B cell (primary cell): ENCODE results near the gene GUCA1A. TPM values are rescaled to one million over a fixed set of nuclear protein-coding genes. Genes with fewer than 3 reads are reported as not detected.

Experiments
- ATAC-seq: fragments of 200-7000 bp; cut with Tn5 transposase; one replicate; pipeline ENCODE4 v1.10.0; 2021; ENCODE audit warnings: low read depth, mild to moderate bottlenecking, moderate number of reproducible peaks, moderate library complexity
- CTCF ChIA-PET: fragments of 350-600 bp; sonication (Branson Sonifier 250); formaldehyde crosslinking; loops from one replicate; lab custom pipeline; 2021; ENCODE audit warnings: antibody characterized with exemption, inconsistent platforms; lab: Charles Lee
- POLR2A ChIA-PET: fragments of 350-600 bp; sonication (Branson Sonifier 250); formaldehyde crosslinking; loops from one replicate; lab custom pipeline; 2021; ENCODE audit warnings: antibody characterized with exemption; lab: Charles Lee
- DNase-seq: peaks from one replicate; pipeline ENCODE4 v3.0.0; 2013
- H2AFZ ChIP-seq: 2 replicates; pipeline ENCODE4 v1.6.1; 2012; ENCODE audit warnings: mild to moderate bottlenecking, low read depth, low read length; ENCODE audit not compliant: insufficient read depth, poor library complexity, severe bottlenecking
- H3K27ac ChIP-seq, 2 donors: 1 replicate in 1 of 2; 2 replicates in 1 of 2; pipeline ENCODE4 v1.5.1; 2012 to 2013; ENCODE audit warnings: low read length in 2 of 2, mild to moderate bottlenecking in 2 of 2, moderate library complexity in 1 of 2
- H3K27me3 ChIP-seq, 4 experiments: fragments of 200-600 bp in 1 of 4; sonication (generic) in 1 of 4; replicated peaks in 1 of 4; 1 replicate in 2 of 4; 2 replicates in 2 of 4; pipeline versions ENCODE4 v1.6.1 to v1.7.0; 2013 to 2016; ENCODE audit warnings: low read length in 3 of 4, mild to moderate bottlenecking in 2 of 4, mixed read lengths in 1 of 4, moderate library complexity in 1 of 4; ENCODE audit not compliant: insufficient read depth in 4 of 4, control insufficient read depth in 3 of 4; ENCODE audit errors: control extremely low read depth in 1 of 4
- H3K36me3 ChIP-seq, 2 experiments: replicated peaks in 1 of 2; 1 replicate in 1 of 2; 2 replicates in 1 of 2; pipeline versions ENCODE4 v1.6.1 to v1.7.1; 2013; ENCODE audit warnings: low read length in 1 of 2; ENCODE audit not compliant: insufficient read depth in 2 of 2, control insufficient read depth in 1 of 2; ENCODE audit errors: control extremely low read depth in 1 of 2, extremely low read depth in 1 of 2
- H3K4me1 ChIP-seq, 2 donors: fragments of 200-600 bp in 1 of 2; sonication (generic) in 1 of 2; 1 replicate in 1 of 2; 2 replicates in 1 of 2; pipeline versions ENCODE4 v1.5.1 to v1.6.1; 2013 to 2017; ENCODE audit warnings: low read length in 2 of 2; ENCODE audit not compliant: control insufficient read depth in 2 of 2, insufficient read depth in 2 of 2
- H3K4me2 ChIP-seq: replicated peaks from 2 replicates; pipeline ENCODE3; 2012; ENCODE audit warnings: mild to moderate bottlenecking, low read depth, low read length; ENCODE audit not compliant: poor library complexity, severe bottlenecking
- H3K4me3 ChIP-seq, 5 experiments: fragments of 200-600 bp in 1 of 5; sonication (generic) in 1 of 5; 1 replicate in 3 of 5; 2 replicates in 2 of 5; pipeline versions ENCODE4 v1.5.1 to v1.7.0; 2011 to 2016; ENCODE audit warnings: low read length in 4 of 5, mild to moderate bottlenecking in 4 of 5, low read depth in 2 of 5, control low read depth in 1 of 5, moderate library complexity in 1 of 5; ENCODE audit not compliant: insufficient read depth in 1 of 5; ENCODE audit errors: control extremely low read depth in 1 of 5, extremely low read depth in 1 of 5
- H3K79me2 ChIP-seq: fragments of 200-600 bp; sonication (generic); one replicate; pipeline ENCODE4 v1.6.0; 2016; ENCODE audit warnings: low read length; ENCODE audit not compliant: control insufficient read depth, insufficient read depth
- H3K9ac ChIP-seq: fragments of 200-600 bp; sonication (generic); 2 replicates; pipeline ENCODE4 v1.6.1; 2017; ENCODE audit warnings: mild to moderate bottlenecking, low read length, moderate library complexity
- H3K9me3 ChIP-seq, 3 donors: one replicate each; pipeline versions ENCODE4 v1.6.1 to v1.7.1; 2013; ENCODE audit warnings: low read length in 2 of 3; ENCODE audit not compliant: control insufficient read depth in 2 of 3, insufficient read depth in 1 of 3; ENCODE audit errors: control extremely low read depth in 1 of 3
- H4K20me1 ChIP-seq: 2 replicates; pipeline ENCODE4 v1.6.0; 2012; ENCODE audit warnings: mild to moderate bottlenecking, low read length; ENCODE audit not compliant: insufficient read depth, control insufficient read depth, poor library complexity, severe bottlenecking
- H3K27ac Mint-ChIP-seq: one replicate; pipeline ENCODE4 v1.8.0; 2021; ENCODE audit warnings: mixed read lengths
- H3K27me3 Mint-ChIP-seq: one replicate; pipeline ENCODE4 v1.8.0; 2021; ENCODE audit warnings: mixed read lengths
- H3K4me1 Mint-ChIP-seq: one replicate; pipeline ENCODE4 v1.8.0; 2021; ENCODE audit warnings: mixed read lengths
- H3K4me3 Mint-ChIP-seq: one replicate; pipeline ENCODE4 v1.8.0; 2021; ENCODE audit warnings: mixed read lengths
- H3K9me3 Mint-ChIP-seq: one replicate; pipeline ENCODE4 v1.8.0; 2022; ENCODE audit warnings: mixed read lengths; ENCODE audit not compliant: insufficient read depth
- CTCF ChIP-seq: fragments of 200-600 bp; IDR thresholded peaks from one replicate; pipeline ENCODE4 v1.8.0; 2022; ENCODE audit warnings: antibody characterized with exemption, mild to moderate bottlenecking
- EZH2 ChIP-seq: IDR thresholded peaks from 2 replicates; pipeline ENCODE4 v1.6.1; 2012; ENCODE audit warnings: borderline replicate concordance, low read depth, mild to moderate bottlenecking, moderate library complexity, low read length; ENCODE audit not compliant: insufficient read depth, poor library complexity, severe bottlenecking
- WGBS: methylation state at CpG from one replicate; pipeline ENCODE4 v1.1.5; 2013; ENCODE audit warnings: missing lambda C conversion rate; ENCODE audit not compliant: insufficient coverage; 5-methylcytosine and 5-hydroxymethylcytosine counted together
- intact Hi-C: fragments of 100-400 bp; cut with micrococcal nuclease; formaldehyde crosslinking; loops from one replicate; pipeline ENCODE4 v1.10.0; 2022
- polyA plus RNA-seq: library from polyadenylated mRNA; depleted of rRNA; stranded (reverse); fragments of >200 nt; gene quantifications from 2 replicates; pipeline ENCODE4 v1.2.3, GENCODE V29; 2012
- total RNA-seq, 2 donors: library from RNA; stranded (reverse); fragments of 120-200 nt in 1 of 2; gene quantifications; 1 replicate in 1 of 2; 2 replicates in 1 of 2; pipeline versions ENCODE4 v1.2.3 to v1.2.4, GENCODE V29; 2013 to 2022

The GUCA1A gene
- total and polyA plus RNA-seq, 2 donors (not counting 1 experiment from before 2014, with no cell fraction given) = not detected

DNA sequence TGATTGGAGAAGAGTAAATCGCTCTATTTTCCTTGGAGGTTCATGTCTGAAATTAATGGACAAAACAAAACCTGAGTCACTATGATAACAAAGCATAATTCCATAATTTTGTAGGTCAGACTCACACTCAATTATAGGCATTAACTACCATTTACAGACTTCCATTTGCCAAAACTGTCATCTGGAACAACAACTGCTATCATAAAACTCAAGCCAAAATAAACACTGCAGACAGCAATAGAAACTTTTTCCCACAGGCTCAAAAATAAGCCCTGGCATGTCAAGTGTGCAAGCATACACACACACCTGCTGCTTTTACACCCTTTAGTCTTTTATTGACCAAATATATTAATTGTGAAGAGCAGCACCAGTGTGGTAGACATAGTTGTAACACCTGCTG is 37.4 kb downstream of the GUCA1A start:
- H3K4me1 Mint-ChIP-seq = peaks cover 17% of the 10 kb centered on the region

More for the DNA sequence above, 37.4 kb downstream of the GUCA1A start:
- ATAC-seq (no peak), DNase-seq (no peak)
- Mint-ChIP-seq H3K9me3 (no peaks in the 10 kb centered on the region), H3K27me3 (no peaks in the 10 kb centered on the region), H3K27ac (no peak overlapping the region), H3K4me3 (no peak overlapping the region)
- H3K27ac ChIP-seq = no peak overlapping the region
- no peak overlapping the region for H3K9ac ChIP-seq
- intact Hi-C loops = loop anchor here (10.0 kb wide), 2 partner anchors 664 to 1474 kb away; partner anchors contain the start of genes MRPS18A and RPL7L1
- peaks cover 6% of the 10 kb centered on the region for H4K20me1 ChIP-seq
- H3K79me2 ChIP-seq = peaks cover 18% of the 10 kb centered on the region
- no peaks in the 10 kb centered on the region for H3K9me3 ChIP-seq
- peaks cover 8 to 65% of the 10 kb centered on the region in 2 experiments for H3K36me3 ChIP-seq
- POLR2A ChIA-PET = no interaction called here
- no CpG with 5 or more reads among the region's 1 CpG for WGBS
- H3K4me2 ChIP-seq = no peak overlapping the region
- H3K4me1 ChIP-seq = peaks cover 0 to 7% of the 10 kb centered on the region in 2 donors
- no peak overlapping the region for H2AFZ ChIP-seq
- TF ChIP-seq CTCF (no peak), EZH2 (no peak)
- no peaks in the 10 kb centered on the region for H3K27me3 ChIP-seq
- H3K4me3 ChIP-seq = no peak overlapping the region
- CTCF ChIA-PET = no interaction called here
